GM12875 (cell line): ENCODE data around the gene DDI1.

Source experiments
- H3K4me3 ChIP-seq: one replicate; pipeline ENCODE4 v1.5.1; 2011; ENCODE audit warnings: low read depth, low read length, control low read depth
- TF ChIP-seq, protein P1 (sequence below): IDR thresholded peaks from 2 replicates; pipeline ENCODE4 v1.5.1; 2011; ENCODE audit warnings: low read depth, mild to moderate bottlenecking, control low read depth, inconsistent platforms, low read length, moderate library complexity, borderline replicate concordance; ENCODE audit not compliant: insufficient read depth

The DDI1 gene

DNA sequence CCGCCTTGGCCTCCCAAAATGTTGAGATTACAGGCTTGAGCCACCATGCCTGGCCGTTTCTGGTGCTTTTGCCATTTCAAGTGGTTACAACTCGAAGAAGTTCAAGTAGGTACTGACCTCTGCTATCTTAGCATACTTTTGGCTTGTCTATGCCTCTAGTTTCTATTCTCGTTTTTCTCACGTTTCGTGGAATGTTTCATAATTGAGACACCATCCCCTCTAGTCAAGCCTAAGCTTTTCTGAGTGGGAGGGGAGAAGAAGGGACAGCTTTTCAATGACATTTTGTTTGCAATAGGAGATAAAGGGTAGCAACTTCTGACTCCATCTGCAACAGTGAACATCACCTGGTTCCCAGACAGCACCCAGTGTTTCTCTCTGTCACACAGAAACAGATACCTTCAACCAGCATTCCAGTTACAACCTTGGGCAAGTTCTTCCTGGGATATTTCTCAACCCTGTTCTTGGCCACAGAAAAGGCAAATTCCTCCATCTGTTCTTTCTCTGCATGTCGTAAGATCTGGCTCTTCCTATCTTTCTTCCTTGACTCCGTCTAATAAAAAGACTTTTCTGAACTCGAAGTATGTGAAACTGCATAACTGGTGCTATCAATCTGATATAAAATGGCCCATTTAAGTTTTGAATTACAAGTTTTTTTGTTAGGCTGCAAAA lies 25.5 kb downstream of the DDI1 start:
- no peak overlapping the region for H3K4me3 ChIP-seq
- TF ChIP-seq, protein P1, sequence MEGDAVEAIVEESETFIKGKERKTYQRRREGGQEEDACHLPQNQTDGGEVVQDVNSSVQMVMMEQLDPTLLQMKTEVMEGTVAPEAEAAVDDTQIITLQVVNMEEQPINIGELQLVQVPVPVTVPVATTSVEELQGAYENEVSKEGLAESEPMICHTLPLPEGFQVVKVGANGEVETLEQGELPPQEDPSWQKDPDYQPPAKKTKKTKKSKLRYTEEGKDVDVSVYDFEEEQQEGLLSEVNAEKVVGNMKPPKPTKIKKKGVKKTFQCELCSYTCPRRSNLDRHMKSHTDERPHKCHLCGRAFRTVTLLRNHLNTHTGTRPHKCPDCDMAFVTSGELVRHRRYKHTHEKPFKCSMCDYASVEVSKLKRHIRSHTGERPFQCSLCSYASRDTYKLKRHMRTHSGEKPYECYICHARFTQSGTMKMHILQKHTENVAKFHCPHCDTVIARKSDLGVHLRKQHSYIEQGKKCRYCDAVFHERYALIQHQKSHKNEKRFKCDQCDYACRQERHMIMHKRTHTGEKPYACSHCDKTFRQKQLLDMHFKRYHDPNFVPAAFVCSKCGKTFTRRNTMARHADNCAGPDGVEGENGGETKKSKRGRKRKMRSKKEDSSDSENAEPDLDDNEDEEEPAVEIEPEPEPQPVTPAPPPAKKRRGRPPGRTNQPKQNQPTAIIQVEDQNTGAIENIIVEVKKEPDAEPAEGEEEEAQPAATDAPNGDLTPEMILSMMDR = no peak

DNA sequence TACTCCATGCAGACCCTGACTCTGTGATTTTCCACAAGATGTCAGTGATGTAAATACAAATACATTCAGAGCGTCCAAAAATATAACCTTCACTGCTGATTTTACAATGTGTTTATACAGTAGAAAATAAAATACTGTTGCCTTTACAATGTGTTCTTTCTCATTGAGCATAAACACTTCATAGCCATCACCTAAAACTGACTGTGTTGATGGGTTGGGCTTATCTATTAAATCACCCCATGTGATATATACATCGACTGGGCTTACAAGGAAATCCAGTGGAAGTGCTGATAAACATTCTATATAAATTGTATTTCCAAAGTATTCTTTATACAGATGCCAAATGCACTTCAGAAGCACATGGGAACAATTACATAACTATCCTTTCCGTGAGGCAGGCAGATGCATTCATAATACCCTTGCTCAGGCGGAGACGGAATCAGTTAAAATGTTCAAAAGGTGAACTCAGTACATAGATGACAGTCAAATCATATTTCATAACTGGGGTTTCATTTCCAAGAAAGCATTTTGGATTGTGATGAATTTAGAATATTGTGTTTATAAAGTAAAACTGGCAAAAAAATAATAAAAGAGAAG lies 27.7 kb downstream of the DDI1 start:
- TF ChIP-seq, protein P1 = no peak
- H3K4me3 ChIP-seq = no peak overlapping the region

DNA sequence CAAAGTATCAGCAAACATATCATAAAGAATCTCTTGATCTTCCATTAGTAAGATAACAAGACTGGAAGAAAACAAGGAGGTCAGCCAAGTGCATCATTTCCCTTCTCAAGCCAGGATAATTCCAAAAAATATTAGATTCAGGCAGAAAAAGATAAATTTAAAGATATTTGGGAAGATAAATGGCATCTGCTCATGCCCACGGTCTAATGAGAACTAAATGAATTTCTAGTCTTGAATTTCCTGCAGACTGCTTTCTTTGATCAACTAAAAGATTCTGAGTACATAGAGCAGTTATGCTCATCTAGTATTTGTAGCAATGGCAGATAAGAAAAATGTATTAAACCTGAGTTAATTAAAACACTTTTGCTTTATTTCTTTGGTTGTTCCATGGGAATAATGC lies 31.1 kb downstream of the DDI1 start:
- H3K4me3 ChIP-seq = no peak overlapping the region
- TF ChIP-seq, protein P1 = no peak

DNA sequence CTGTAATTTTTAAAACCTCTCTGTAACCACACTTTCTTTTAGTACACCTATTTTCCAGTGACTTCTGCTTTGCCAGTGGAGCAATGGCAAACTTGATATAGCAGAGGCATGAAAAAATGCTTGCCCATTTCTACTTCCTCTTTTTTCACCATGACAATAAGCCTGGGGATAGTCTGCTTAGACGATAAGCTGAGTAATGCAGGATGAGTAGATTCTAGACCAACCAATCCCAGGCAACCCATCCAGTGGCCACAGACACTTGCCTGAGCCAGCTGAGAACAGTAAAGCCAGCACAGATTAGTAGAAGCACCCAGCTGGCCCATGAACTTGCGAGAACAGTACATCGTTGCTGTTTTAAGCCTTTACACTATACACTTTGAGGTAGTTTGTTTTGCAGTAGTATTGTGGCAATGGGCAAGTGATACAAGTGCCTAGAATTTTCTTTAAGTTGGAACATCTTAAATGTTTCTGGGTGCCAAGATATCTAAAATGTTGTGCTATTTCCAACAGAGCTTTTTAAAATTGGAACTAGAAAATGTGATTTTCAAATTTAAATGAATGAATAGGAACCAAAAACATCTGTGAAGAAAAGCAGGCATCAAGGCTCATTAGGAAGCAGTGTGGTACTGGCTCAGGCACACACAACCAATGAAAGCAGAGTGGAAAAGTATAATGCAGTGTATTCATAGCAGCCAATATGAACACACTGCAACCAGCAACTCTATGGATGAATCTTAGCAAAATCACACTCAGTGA lies 37.7 kb downstream of the DDI1 start:
- TF ChIP-seq, protein P1 = no peak

DNA sequence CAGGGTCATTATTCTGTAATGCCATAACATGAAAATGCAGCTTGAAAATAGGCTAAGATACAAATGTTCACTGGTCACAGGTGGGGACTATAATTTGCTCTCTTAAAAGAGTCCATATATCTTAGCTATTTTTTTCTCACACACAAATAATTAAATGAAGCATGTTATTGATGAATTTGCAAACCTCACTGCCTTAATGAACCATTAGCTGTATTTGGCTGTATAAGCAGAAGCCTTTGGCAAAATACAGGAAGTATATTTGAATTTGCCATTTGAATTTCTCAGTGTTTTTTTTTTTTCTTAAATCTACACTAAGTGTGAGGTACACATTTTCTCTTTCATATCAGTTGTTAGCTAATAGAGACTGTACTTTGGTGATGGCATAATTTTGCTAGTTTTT lies 38.7 kb downstream of the DDI1 start:
- TF ChIP-seq, protein P1 = no peak
- no peak overlapping the region for H3K4me3 ChIP-seq

More for the DNA sequence above, 37.7 kb downstream of the DDI1 start:
- H3K4me3 ChIP-seq = no peak overlapping the region

DNA sequence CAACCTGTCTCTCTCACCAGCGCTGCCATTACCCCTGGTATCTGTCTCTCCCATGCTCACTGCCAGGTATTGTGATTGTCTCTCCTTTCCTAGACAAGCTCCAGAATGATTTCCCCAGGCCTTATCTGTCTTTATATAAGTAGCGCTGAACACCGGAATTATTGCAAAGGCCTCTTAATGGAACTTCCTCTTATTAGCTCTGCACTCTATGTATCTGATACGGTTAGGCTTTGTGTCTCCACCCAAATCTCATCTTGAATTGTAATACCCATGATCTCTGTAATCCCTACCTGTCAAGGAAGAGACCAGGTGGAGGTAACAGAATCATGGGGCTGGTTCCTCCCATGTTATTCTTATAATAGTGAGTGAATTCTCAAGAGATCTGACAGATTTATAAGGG lies 39.3 kb downstream of the DDI1 start:
- TF ChIP-seq, protein P1 = no peak
- H3K4me3 ChIP-seq = no peak overlapping the region
